Astrocyte (in vitro differentiated cells and primary cell): ENCODE results near the gene PLEKHA3. TPM values are rescaled to one million over a fixed set of nuclear protein-coding genes. Genes with fewer than 3 reads are reported as not detected.

Experiments used
- DNase-seq: peaks from one replicate; pipeline ENCODE4 v3.0.0-alpha.2; 2010; ENCODE audit warnings: low read depth
- FAIRE-seq: peaks from 2 replicates; lab custom pipeline; 2011; peaks lifted over from hg19 to GRCh38; lab: Jason Lieb, UNC
- H2AFZ ChIP-seq: 2 replicates; pipeline ENCODE4 v1.6.0; 2012; ENCODE audit warnings: low read depth, low read length, inconsistent platforms
- H3K27ac ChIP-seq: 2 replicates; pipeline ENCODE4 v1.5.1; 2011; ENCODE audit warnings: low read depth, low read length, inconsistent platforms
- H3K27me3 ChIP-seq: 2 replicates; pipeline ENCODE4 v1.6.0; 2011; ENCODE audit warnings: low read length, inconsistent platforms; ENCODE audit not compliant: insufficient read depth
- H3K36me3 ChIP-seq: 2 replicates; pipeline ENCODE4 v1.5.1; 2011; ENCODE audit warnings: low read length, inconsistent platforms; ENCODE audit not compliant: insufficient read depth
- H3K4me1 ChIP-seq: 2 replicates; pipeline ENCODE4 v1.5.1; 2011; ENCODE audit warnings: low read length, inconsistent platforms; ENCODE audit not compliant: insufficient read depth
- H3K4me2 ChIP-seq: 2 replicates; pipeline ENCODE4 v1.6.0; 2012; ENCODE audit warnings: low read length, inconsistent platforms
- H3K4me3 ChIP-seq: 2 replicates; pipeline ENCODE4 v1.5.1; 2011; ENCODE audit warnings: low read depth, mild to moderate bottlenecking, low read length, inconsistent platforms; ENCODE audit not compliant: insufficient read depth
- H3K79me2 ChIP-seq: 2 replicates; pipeline ENCODE4 v1.6.0; 2012; ENCODE audit warnings: mild to moderate bottlenecking, low read length, inconsistent platforms; ENCODE audit not compliant: insufficient read depth
- H3K9ac ChIP-seq: 2 replicates; pipeline ENCODE4 v1.6.0; 2012; ENCODE audit warnings: mild to moderate bottlenecking, low read length, inconsistent platforms
- H3K9me3 ChIP-seq: 2 replicates; pipeline ENCODE4 v1.5.1; 2012; ENCODE audit warnings: low read depth, mild to moderate bottlenecking, low read length, inconsistent platforms; ENCODE audit not compliant: insufficient read depth
- H4K20me1 ChIP-seq: 2 replicates; pipeline ENCODE4 v1.6.0; 2012; ENCODE audit warnings: low read length, inconsistent platforms; ENCODE audit not compliant: insufficient read depth
- H3K27ac Mint-ChIP-seq: one replicate; pipeline ENCODE4 v1.8.0; 2021; ENCODE audit warnings: mild to moderate bottlenecking, mixed read lengths; ENCODE audit not compliant: unreplicated experiment
- H3K27me3 Mint-ChIP-seq: one replicate; pipeline ENCODE4 v1.8.0; 2021; ENCODE audit warnings: low read depth, mixed read lengths; ENCODE audit not compliant: unreplicated experiment
- H3K36me3 Mint-ChIP-seq: one replicate; pipeline ENCODE4 v1.8.0; 2021; ENCODE audit warnings: low read depth, mixed read lengths; ENCODE audit not compliant: unreplicated experiment
- H3K4me1 Mint-ChIP-seq: one replicate; pipeline ENCODE4 v1.8.0; 2021; ENCODE audit warnings: low read depth, mixed read lengths; ENCODE audit not compliant: unreplicated experiment
- H3K4me3 Mint-ChIP-seq: one replicate; pipeline ENCODE4 v1.8.0; 2021; ENCODE audit warnings: mild to moderate bottlenecking, moderate library complexity, mixed read lengths; ENCODE audit not compliant: unreplicated experiment
- H3K9me3 Mint-ChIP-seq: one replicate; pipeline ENCODE4 v1.8.0; 2021; ENCODE audit warnings: mild to moderate bottlenecking, mixed read lengths; ENCODE audit not compliant: unreplicated experiment
- EZH2 ChIP-seq: IDR thresholded peaks from 2 replicates; pipeline ENCODE4 v1.6.1; 2012; ENCODE audit warnings: mild to moderate bottlenecking, low read length, inconsistent platforms; ENCODE audit not compliant: insufficient read depth
- total RNA-seq: library from RNA; stranded (reverse); gene quantifications from 2 replicates; pipeline ENCODE4 v1.2.1, GENCODE V29; 2021
- TF ChIP-seq, protein P1 (sequence below): IDR thresholded peaks from 2 replicates; pipeline ENCODE4 v1.5.1; 2011; ENCODE audit warnings: low read depth, mild to moderate bottlenecking, inconsistent platforms, low read length, moderate library complexity; ENCODE audit not compliant: insufficient read depth

Gene PLEKHA3
- total RNA-seq, 1 donor from 2014 or later, result 42.1 TPM

DNA sequence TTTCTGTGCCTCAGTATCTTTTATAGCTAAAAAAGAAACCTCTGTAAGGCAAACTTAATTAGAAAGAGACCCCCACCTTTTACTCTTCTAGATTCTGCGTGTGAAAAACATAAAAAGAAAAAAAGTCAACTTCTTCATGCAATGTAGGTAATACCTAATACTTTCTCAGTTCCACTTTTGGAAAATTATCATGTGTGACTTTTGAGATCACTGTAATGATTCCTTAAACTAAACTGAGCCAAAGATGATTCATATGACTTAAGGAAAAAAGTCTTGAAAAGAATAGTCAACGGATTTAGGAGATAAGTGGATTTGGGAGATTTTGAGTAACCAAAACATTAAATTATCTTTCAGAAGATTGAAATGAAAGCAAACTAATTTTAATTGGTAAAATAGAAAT lies 48.9 kb downstream of the PLEKHA3 start:
- H3K36me3 ChIP-seq, result no peaks in the 10 kb centered on the region
- no peaks in the 10 kb centered on the region for H4K20me1 ChIP-seq
- no peak overlapping the region for H3K4me3 ChIP-seq
- Mint-ChIP-seq H3K36me3 (peaks cover 15% of the 10 kb centered on the region), H3K27me3 (no peaks in the 10 kb centered on the region), H3K4me3 (no peak overlapping the region), H3K27ac (no peak overlapping the region), H3K9me3 (no peaks in the 10 kb centered on the region), H3K4me1 (no peaks in the 10 kb centered on the region)
- no peak overlapping the region for H3K27ac ChIP-seq
- FAIRE-seq (peak; percentile 34), DNase-seq (no peak)
- no peaks in the 10 kb centered on the region for H3K9me3 ChIP-seq
- H3K27me3 ChIP-seq, result no peaks in the 10 kb centered on the region
- H3K9ac ChIP-seq, result no peak overlapping the region
- H3K4me2 ChIP-seq, result no peak overlapping the region
- TF ChIP-seq, protein P1, sequence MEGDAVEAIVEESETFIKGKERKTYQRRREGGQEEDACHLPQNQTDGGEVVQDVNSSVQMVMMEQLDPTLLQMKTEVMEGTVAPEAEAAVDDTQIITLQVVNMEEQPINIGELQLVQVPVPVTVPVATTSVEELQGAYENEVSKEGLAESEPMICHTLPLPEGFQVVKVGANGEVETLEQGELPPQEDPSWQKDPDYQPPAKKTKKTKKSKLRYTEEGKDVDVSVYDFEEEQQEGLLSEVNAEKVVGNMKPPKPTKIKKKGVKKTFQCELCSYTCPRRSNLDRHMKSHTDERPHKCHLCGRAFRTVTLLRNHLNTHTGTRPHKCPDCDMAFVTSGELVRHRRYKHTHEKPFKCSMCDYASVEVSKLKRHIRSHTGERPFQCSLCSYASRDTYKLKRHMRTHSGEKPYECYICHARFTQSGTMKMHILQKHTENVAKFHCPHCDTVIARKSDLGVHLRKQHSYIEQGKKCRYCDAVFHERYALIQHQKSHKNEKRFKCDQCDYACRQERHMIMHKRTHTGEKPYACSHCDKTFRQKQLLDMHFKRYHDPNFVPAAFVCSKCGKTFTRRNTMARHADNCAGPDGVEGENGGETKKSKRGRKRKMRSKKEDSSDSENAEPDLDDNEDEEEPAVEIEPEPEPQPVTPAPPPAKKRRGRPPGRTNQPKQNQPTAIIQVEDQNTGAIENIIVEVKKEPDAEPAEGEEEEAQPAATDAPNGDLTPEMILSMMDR, result no peak
- no peak for TF ChIP-seq EZH2
- H3K4me1 ChIP-seq, result peaks cover 3% of the 10 kb centered on the region
- H3K79me2 ChIP-seq, result peaks cover 70% of the 10 kb centered on the region
- no peak overlapping the region for H2AFZ ChIP-seq

- Histone ChIP-seq H3K27me3 (no peaks in the 10 kb centered on the region), H3K4me3 (no peak overlapping the region), H3K4me2 (no peak overlapping the region), H3K9ac (no peak overlapping the region), H3K9me3 (no peaks in the 10 kb centered on the region), H2AFZ (no peak overlapping the region), H3K27ac (no peak overlapping the region), H4K20me1 (no peaks in the 10 kb centered on the region), H3K79me2 (peaks cover 66% of the 10 kb centered on the region), H3K36me3 (no peaks in the 10 kb centered on the region), H3K4me1 (no peaks in the 10 kb centered on the region)
- H3K36me3 Mint-ChIP-seq, result peaks cover 17% of the 10 kb centered on the region
- no peaks in the 10 kb centered on the region for H3K27me3 Mint-ChIP-seq
- TF ChIP-seq, protein P1, result no peak
- no peak for TF ChIP-seq EZH2
- no peaks in the 10 kb centered on the region for H3K9me3 Mint-ChIP-seq
- H3K27ac Mint-ChIP-seq, result no peak overlapping the region
- H3K4me1 Mint-ChIP-seq, result no peaks in the 10 kb centered on the region
- no peak for DNase-seq
- no peak overlapping the region for H3K4me3 Mint-ChIP-seq
- no peak for FAIRE-seq
Observed at GRCh38 chr2:178530131-178530530, 49.9 kb downstream of the PLEKHA3 start.

DNA sequence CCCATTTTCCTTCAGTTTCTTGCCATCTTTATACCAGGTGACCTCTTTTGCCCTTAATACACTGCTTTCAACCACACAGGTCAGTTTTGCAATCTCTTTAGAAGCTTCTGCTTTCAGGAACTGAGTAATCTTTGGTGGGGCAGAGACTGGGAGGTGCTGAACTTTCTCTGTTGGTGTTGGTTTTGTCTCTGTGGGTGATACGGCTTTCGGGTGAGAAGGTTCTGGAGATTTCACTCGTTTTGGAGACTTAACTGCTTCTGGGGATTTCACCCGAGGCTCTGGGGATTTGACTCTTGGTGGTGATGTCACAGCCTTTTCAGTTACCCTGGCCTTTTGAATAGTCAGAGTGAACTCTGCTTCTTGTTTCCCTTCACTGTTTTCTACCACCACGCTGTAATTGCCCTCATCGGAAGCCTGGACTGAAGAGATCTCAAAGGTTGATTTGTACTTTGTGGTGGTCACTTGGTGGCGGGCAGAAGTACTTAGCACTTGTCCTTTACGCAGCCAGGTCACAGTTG lies 50.4 kb downstream of the PLEKHA3 start:
- peaks cover 17% of the 10 kb centered on the region for H3K36me3 Mint-ChIP-seq
- H3K27ac ChIP-seq, result no peak overlapping the region
- FAIRE-seq, result no peak
- H2AFZ ChIP-seq, result no peak overlapping the region
- no peak overlapping the region for H3K4me2 ChIP-seq
- H3K27me3 ChIP-seq, result no peaks in the 10 kb centered on the region
- H3K27ac Mint-ChIP-seq, result no peak overlapping the region
- no peak overlapping the region for H3K4me3 ChIP-seq
- H3K4me1 Mint-ChIP-seq, result no peaks in the 10 kb centered on the region
- TF ChIP-seq EZH2, result no peak
- TF ChIP-seq, protein P1, result no peak
- no peaks in the 10 kb centered on the region for H3K9me3 Mint-ChIP-seq
- H3K9me3 ChIP-seq, result no peaks in the 10 kb centered on the region
- H3K9ac ChIP-seq, result no peak overlapping the region
- no peaks in the 10 kb centered on the region for H4K20me1 ChIP-seq
- no peaks in the 10 kb centered on the region for H3K27me3 Mint-ChIP-seq
- H3K79me2 ChIP-seq, result peaks cover 65% of the 10 kb centered on the region
- no peaks in the 10 kb centered on the region for H3K4me1 ChIP-seq
- DNase-seq, result no peak
- H3K4me3 Mint-ChIP-seq, result no peak overlapping the region
- H3K36me3 ChIP-seq, result no peaks in the 10 kb centered on the region
